Erythroblast (primary cell): ENCODE measurements around the gene IRF2.

ENCODE experiments used
- GATA1 ChIP-seq: IDR thresholded peaks from 2 replicates; pipeline ENCODE4 v1.6.1; 2011; ENCODE audit warnings: low read depth, mild to moderate bottlenecking, control low read depth, low read length, moderate library complexity
- POLR2A ChIP-seq: IDR thresholded peaks from 2 replicates; pipeline ENCODE4 v1.6.1; 2011; ENCODE audit warnings: mild to moderate bottlenecking, low read length

GRCh38 chr4:184423003-184423686 lies 51.2 kb downstream of the IRF2 start:
- TF ChIP-seq POLR2A (no peak), GATA1 (no peak)
